Esophagus squamous epithelium (tissue), 4 donors: Measurements from ENCODE around the gene NUP43.

ENCODE experiments used
- POLR2A ChIP-seq, 4 donors: fragments of 450-650 bp; IDR thresholded peaks; one replicate each; pipeline ENCODE4 v1.6.1; 2017; ENCODE audit warnings: antibody characterized with exemption in 4 of 4, mild to moderate bottlenecking in 4 of 4, moderate library complexity in 3 of 4
- TF ChIP-seq, protein P1 (sequence below), 6 experiments: fragments of 450-650 bp in 4 of 6; fragments of 200-600 bp in 2 of 6; sonication (generic) in 2 of 6; IDR thresholded peaks; one replicate each; pipeline ENCODE4 v1.5.1; 2016 to 2019; ENCODE audit warnings: antibody characterized with exemption in 6 of 6, mild to moderate bottlenecking in 4 of 6, moderate library complexity in 4 of 6

DNA sequence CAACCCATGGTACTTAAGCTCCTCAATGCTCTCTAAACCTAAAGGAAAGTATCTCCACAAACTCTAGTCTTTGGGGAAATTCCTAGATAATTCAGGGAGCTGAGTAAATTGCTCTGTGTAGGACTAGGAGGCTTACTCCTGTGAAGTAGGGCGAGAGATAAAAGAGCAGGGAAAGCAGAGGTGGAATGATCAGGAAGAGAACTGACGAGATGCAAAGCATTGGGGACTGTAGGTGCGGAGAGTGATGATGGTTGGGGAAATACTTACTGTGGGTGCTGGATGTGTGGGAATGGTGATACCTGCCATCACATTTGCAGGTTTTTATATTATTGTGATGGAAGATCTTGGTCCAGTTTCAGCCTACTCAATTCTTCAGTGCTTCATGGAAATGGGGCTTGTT, 26.8 kb downstream of the NUP43 start:
- TF ChIP-seq, protein P1, sequence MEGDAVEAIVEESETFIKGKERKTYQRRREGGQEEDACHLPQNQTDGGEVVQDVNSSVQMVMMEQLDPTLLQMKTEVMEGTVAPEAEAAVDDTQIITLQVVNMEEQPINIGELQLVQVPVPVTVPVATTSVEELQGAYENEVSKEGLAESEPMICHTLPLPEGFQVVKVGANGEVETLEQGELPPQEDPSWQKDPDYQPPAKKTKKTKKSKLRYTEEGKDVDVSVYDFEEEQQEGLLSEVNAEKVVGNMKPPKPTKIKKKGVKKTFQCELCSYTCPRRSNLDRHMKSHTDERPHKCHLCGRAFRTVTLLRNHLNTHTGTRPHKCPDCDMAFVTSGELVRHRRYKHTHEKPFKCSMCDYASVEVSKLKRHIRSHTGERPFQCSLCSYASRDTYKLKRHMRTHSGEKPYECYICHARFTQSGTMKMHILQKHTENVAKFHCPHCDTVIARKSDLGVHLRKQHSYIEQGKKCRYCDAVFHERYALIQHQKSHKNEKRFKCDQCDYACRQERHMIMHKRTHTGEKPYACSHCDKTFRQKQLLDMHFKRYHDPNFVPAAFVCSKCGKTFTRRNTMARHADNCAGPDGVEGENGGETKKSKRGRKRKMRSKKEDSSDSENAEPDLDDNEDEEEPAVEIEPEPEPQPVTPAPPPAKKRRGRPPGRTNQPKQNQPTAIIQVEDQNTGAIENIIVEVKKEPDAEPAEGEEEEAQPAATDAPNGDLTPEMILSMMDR (IDR thresholded peaks at IDR 0.05), result no peak
- TF ChIP-seq POLR2A (IDR thresholded peaks at IDR 0.05), result no peak
